Osteocyte (in vitro differentiated cells): ENCODE measurements around the gene OR1K1. TPM values are rescaled to one million over a fixed set of nuclear protein-coding genes. Genes with fewer than 3 reads are reported as not detected.

Source experiments
- DNase-seq: peaks from one replicate; pipeline ENCODE4 v3.0.0; 2021; ENCODE audit warnings: mixed read lengths; ENCODE audit not compliant: unreplicated experiment; ENCODE audit errors: extremely low spot score
- H3K27ac Mint-ChIP-seq: one replicate; pipeline ENCODE4 v1.8.0; 2021; ENCODE audit warnings: mild to moderate bottlenecking, mixed read lengths; ENCODE audit not compliant: unreplicated experiment
- H3K27me3 Mint-ChIP-seq: one replicate; pipeline ENCODE4 v1.8.0; 2021; ENCODE audit warnings: mixed read lengths; ENCODE audit not compliant: unreplicated experiment
- H3K36me3 Mint-ChIP-seq: one replicate; pipeline ENCODE4 v1.8.0; 2021; ENCODE audit warnings: mixed read lengths; ENCODE audit not compliant: unreplicated experiment
- H3K4me1 Mint-ChIP-seq: one replicate; pipeline ENCODE4 v1.8.0; 2021; ENCODE audit warnings: mixed read lengths; ENCODE audit not compliant: unreplicated experiment
- H3K4me3 Mint-ChIP-seq: one replicate; pipeline ENCODE4 v1.8.0; 2021; ENCODE audit warnings: mild to moderate bottlenecking, moderate library complexity, mixed read lengths; ENCODE audit not compliant: unreplicated experiment
- H3K9me3 Mint-ChIP-seq: one replicate; pipeline ENCODE4 v1.8.0; 2021; ENCODE audit warnings: mixed read lengths; ENCODE audit not compliant: unreplicated experiment
- CTCF ChIP-seq: fragments of 200-600 bp; sonication (generic); IDR thresholded peaks from 2 replicates; pipeline ENCODE4 v1.5.0; 2021; ENCODE audit warnings: antibody characterized with exemption, mild to moderate bottlenecking, moderate library complexity
- total RNA-seq: library from RNA; stranded (reverse); gene quantifications from 2 replicates; pipeline ENCODE4 v1.2.1, GENCODE V29; 2021

OR1K1 gene
- total RNA-seq, 1 donor from 2014 or later: not detected

GRCh38 chr9:122841501-122841900 is 41.6 kb downstream of the OR1K1 start:
- TF ChIP-seq CTCF: no peak
- Mint-ChIP-seq H3K36me3 (peaks cover 15% of the 10 kb centered on the region), H3K27ac (no peak overlapping the region), H3K4me3 (no peak overlapping the region), H3K27me3 (no peaks in the 10 kb centered on the region), H3K9me3 (peaks cover 6% of the 10 kb centered on the region), H3K4me1 (no peaks in the 10 kb centered on the region)
- DNase-seq: no peak

- Mint-ChIP-seq H3K27me3 (no peaks in the 10 kb centered on the region), H3K9me3 (peaks cover 6% of the 10 kb centered on the region), H3K36me3 (peaks cover 26% of the 10 kb centered on the region), H3K4me3 (no peak overlapping the region), H3K27ac (no peak overlapping the region), H3K4me1 (no peaks in the 10 kb centered on the region)
- DNase-seq: no peak
- TF ChIP-seq CTCF: no peak
These were observed 44.2 kb downstream of the OR1K1 start for GRCh38 chr9:122844137-122844536.

GRCh38 chr9:122845116-122845515 is 45.2 kb downstream of the OR1K1 start:
- no peak for DNase-seq
- Mint-ChIP-seq H3K27me3 (no peaks in the 10 kb centered on the region), H3K4me3 (no peak overlapping the region), H3K27ac (no peak overlapping the region), H3K4me1 (no peaks in the 10 kb centered on the region), H3K36me3 (peaks cover 30% of the 10 kb centered on the region), H3K9me3 (no peaks in the 10 kb centered on the region)
- no peak for TF ChIP-seq CTCF

- no peak overlapping the region for H3K27ac Mint-ChIP-seq
- no peak for TF ChIP-seq CTCF
- H3K4me1 Mint-ChIP-seq: no peaks in the 10 kb centered on the region
- peaks cover 39% of the 10 kb centered on the region for H3K36me3 Mint-ChIP-seq
- no peaks in the 10 kb centered on the region for H3K27me3 Mint-ChIP-seq
- H3K9me3 Mint-ChIP-seq: no peaks in the 10 kb centered on the region
- no peak overlapping the region for H3K4me3 Mint-ChIP-seq
- no peak for DNase-seq
These were observed 46.5 kb downstream of the OR1K1 start for GRCh38 chr9:122846371-122846940.

- no peaks in the 10 kb centered on the region for H3K4me1 Mint-ChIP-seq
- no peak for DNase-seq
- H3K36me3 Mint-ChIP-seq: peaks cover 37% of the 10 kb centered on the region
- no peaks in the 10 kb centered on the region for H3K9me3 Mint-ChIP-seq
- no peak overlapping the region for H3K4me3 Mint-ChIP-seq
- H3K27me3 Mint-ChIP-seq: no peaks in the 10 kb centered on the region
- TF ChIP-seq CTCF: no peak
- H3K27ac Mint-ChIP-seq: no peak overlapping the region
These were observed 48.5 kb downstream of the OR1K1 start for GRCh38 chr9:122848256-122848943.

Other genes with a start within 250 kb of the OR1K1 start
- gene OR1N2, start 247.0 kb upstream of the OR1K1 start, total RNA-seq: not detected in 2 replicates
- not detected in 2 replicates for gene OR1L8, start 216.7 kb upstream of the OR1K1 start, total RNA-seq
- not detected in 2 replicates for gene OR1Q1, start 185.4 kb upstream of the OR1K1 start, total RNA-seq
- gene OR1B1, start 142.5 kb upstream of the OR1K1 start, total RNA-seq: not detected in 2 replicates
- gene OR1L1, start 138.4 kb upstream of the OR1K1 start, total RNA-seq: not detected in 2 replicates
- not detected in 2 replicates for gene OR1L3, start 125.0 kb upstream of the OR1K1 start, total RNA-seq
- gene OR1L4, start 76.1 kb upstream of the OR1K1 start, total RNA-seq: not detected in 2 replicates
- gene OR1L6, start 57.8 kb upstream of the OR1K1 start, total RNA-seq: not detected in 2 replicates
- gene OR5C1, start 11.2 kb upstream of the OR1K1 start, total RNA-seq: not detected in 2 replicates
- 27.4 and 30.6 TPM in 2 replicates for gene PDCL, start 28.5 kb downstream of the OR1K1 start, total RNA-seq
- gene RC3H2, start 105.2 kb downstream of the OR1K1 start, total RNA-seq: 74.1 and 74.4 TPM in 2 replicates
- 7.6 and 9.1 TPM in 2 replicates for gene ZBTB6, start 113.2 kb downstream of the OR1K1 start, total RNA-seq
- 8.6 and 9.0 TPM in 2 replicates for gene ZBTB26, start 131.4 kb downstream of the OR1K1 start, total RNA-seq
- 88.4 and 92.9 TPM in 2 replicates for gene RABGAP1, start 140.9 kb downstream of the OR1K1 start, total RNA-seq
- gene GPR21, start 233.5 kb downstream of the OR1K1 start, total RNA-seq: 3.4 and 4.3 TPM in 2 replicates